ENCODE data around the gene SELENOW. TPM values are rescaled to one million over a fixed set of nuclear protein-coding genes. Genes with fewer than 3 reads are reported as not detected.
"Not testable (repeated sequence)": the region's sequence is repeated elsewhere in the genome, so short reads cannot be mapped to it uniquely, and the experiment has no call there.

SELENOW gene
- polyA plus RNA-seq, 1 donor, result 834 TPM

- DNase-seq (ENCODE audit: low read depth), result no peak
Measured at GRCh38 chr19:47756953-47757608, 21.4 kb upstream of the SELENOW start.

- DNase-seq (ENCODE audit: low read depth), result no peak
Measured at GRCh38 chr19:47757617-47758442, 20.7 kb upstream of the SELENOW start.

- no peak for DNase-seq (ENCODE audit: low read depth)
Measured at GRCh38 chr19:47758443-47758804, 20.1 kb upstream of the SELENOW start.

- no peak for DNase-seq (ENCODE audit: low read depth)
Measured at GRCh38 chr19:47760632-47760999, 17.9 kb upstream of the SELENOW start.

- DNase-seq (ENCODE audit: low read depth), result no peak
Measured at GRCh38 chr19:47761566-47761965, 16.9 kb upstream of the SELENOW start.

GRCh38 chr19:47762151-47762550 is 16.4 kb upstream of the SELENOW start:
- no peak for DNase-seq (ENCODE audit: low read depth)

GRCh38 chr19:47762615-47763308 is 15.7 kb upstream of the SELENOW start:
- no peak for DNase-seq (ENCODE audit: low read depth)

- DNase-seq (ENCODE audit: low read depth), result not testable (repeated sequence)
Measured at GRCh38 chr19:47764705-47765104, 13.8 kb upstream of the SELENOW start.

GRCh38 chr19:47765523-47766358 is 12.8 kb upstream of the SELENOW start:
- DNase-seq (ENCODE audit: low read depth), result no peak

GRCh38 chr19:47766359-47766620 is 12.2 kb upstream of the SELENOW start:
- DNase-seq (ENCODE audit: low read depth), result no peak

- DNase-seq (ENCODE audit: low read depth), result no peak
Measured at GRCh38 chr19:47766670-47767069, 11.8 kb upstream of the SELENOW start.

GRCh38 chr19:47767349-47767748 is 11.2 kb upstream of the SELENOW start:
- DNase-seq (ENCODE audit: low read depth), result no peak

GRCh38 chr19:47768604-47769003 is 9.9 kb upstream of the SELENOW start:
- DNase-seq (ENCODE audit: low read depth), result no peak

GRCh38 chr19:47769534-47769933 is 9.0 kb upstream of the SELENOW start:
- DNase-seq (ENCODE audit: low read depth), result no peak

GRCh38 chr19:47771291-47771690 is 7.2 kb upstream of the SELENOW start:
- not testable (repeated sequence) for DNase-seq (ENCODE audit: low read depth)

GRCh38 chr19:47776568-47776967 is 1.9 kb upstream of the SELENOW start:
- DNase-seq (ENCODE audit: low read depth), result no peak

GRCh38 chr19:47777245-47778048 is 1.1 kb upstream of the SELENOW start:
- DNase-seq (ENCODE audit: low read depth), result not testable (repeated sequence)

- DNase-seq (ENCODE audit: low read depth), result no peak
Measured at GRCh38 chr19:47778954-47779351, 450 bp downstream of the SELENOW start.

GRCh38 chr19:47779524-47780214 is 1.2 kb downstream of the SELENOW start:
- DNase-seq (ENCODE audit: low read depth), result no peak

- DNase-seq (ENCODE audit: low read depth), result no peak
Measured at GRCh38 chr19:47780215-47780551, 1.7 kb downstream of the SELENOW start.

All from forelimb muscle (tissue), 1 donor.